IMR-90 (cell line): Measurements from ENCODE around the gene CMBL. TPM values are rescaled to one million over a fixed set of nuclear protein-coding genes. Genes with fewer than 3 reads are reported as not detected.
"Not testable (repeated sequence)": the region's sequence is repeated elsewhere in the genome, so short reads cannot be mapped to it uniquely, and the experiment has no call there.

Source experiments
- ATAC-seq: fragments of 200-7000 bp; cut with Tn5 transposase; 2 replicates; pipeline ENCODE4 v1.9.1; 2020; ENCODE audit warnings: low read depth, mild to moderate bottlenecking, moderate library complexity
- BruUV-seq: library from RNA; stranded (reverse); fragments of 400-500 nt; replicated peaks from 2 replicates; lab custom pipeline; 2021; lab: Mats Ljungman, UMichigan
- CTCF ChIA-PET: fragments of 300-600 bp; formaldehyde crosslinking; extraction: SDS; loops from one replicate; lab custom pipeline; 2021; ENCODE audit warnings: antibody characterized with exemption; lab: Yijun Ruan, JAX
- POLR2A ChIA-PET: fragments of 300-600 bp; sonication (Branson Sonifier 250); formaldehyde crosslinking; loops from one replicate; lab custom pipeline; 2022; ENCODE audit warnings: antibody characterized with exemption; ENCODE audit not compliant: unreplicated experiment; lab: Charles Lee
- DNase-seq: peaks from one replicate; pipeline ENCODE4 v3.0.0; 2013
- H2AFZ ChIP-seq: replicated peaks from 2 replicates; pipeline ENCODE3; 2013; ENCODE audit warnings: low read length, mild to moderate bottlenecking; ENCODE audit not compliant: poor library complexity
- H2AK5ac ChIP-seq: 2 replicates; pipeline ENCODE4 v1.6.1; 2013; ENCODE audit warnings: low read depth, low read length, inconsistent platforms
- H2AK9ac ChIP-seq: replicated peaks from 2 replicates; pipeline ENCODE3; 2013; ENCODE audit warnings: mild to moderate bottlenecking, low read depth, low read length, moderate library complexity; ENCODE audit not compliant: poor library complexity
- H2BK120ac ChIP-seq: 2 replicates; pipeline ENCODE4 v1.6.1; 2013; ENCODE audit warnings: low read depth, low read length, inconsistent platforms
- H2BK15ac ChIP-seq: 3 replicates; pipeline ENCODE4 v1.6.1; 2013; ENCODE audit warnings: low read depth, low read length, inconsistent platforms
- H2BK20ac ChIP-seq: 2 replicates; pipeline ENCODE4 v1.6.1; 2013; ENCODE audit warnings: low read depth, mild to moderate bottlenecking, inconsistent platforms, low read length, moderate library complexity
- H2BK5ac ChIP-seq: 2 replicates; pipeline ENCODE4 v1.6.1; 2013; ENCODE audit warnings: mild to moderate bottlenecking, low read depth, low read length, inconsistent platforms; ENCODE audit not compliant: poor library complexity, severe bottlenecking
- H3K14ac ChIP-seq: replicated peaks from 2 replicates; pipeline ENCODE4 v1.6.1; 2013; ENCODE audit warnings: low read depth, low read length, inconsistent platforms
- H3K18ac ChIP-seq: 2 replicates; pipeline ENCODE4 v1.6.1; 2013; ENCODE audit warnings: low read depth, low read length, control low read depth
- H3K23ac ChIP-seq: 2 replicates; pipeline ENCODE4 v1.6.1; 2013; ENCODE audit warnings: low read depth, low read length, inconsistent platforms
- H3K27ac ChIP-seq: 2 replicates; pipeline ENCODE4 v1.5.1; 2013; ENCODE audit warnings: mild to moderate bottlenecking, control low read depth, low read length; ENCODE audit not compliant: insufficient read depth
- H3K27me3 ChIP-seq: 2 replicates; pipeline ENCODE4 v1.6.1; 2013; ENCODE audit warnings: low read length; ENCODE audit not compliant: control insufficient read depth, insufficient read depth
- H3K36me3 ChIP-seq: 2 replicates; pipeline ENCODE4 v1.6.1; 2013; ENCODE audit warnings: low read length, mixed read lengths; ENCODE audit not compliant: control insufficient read depth, insufficient read depth
- H3K4ac ChIP-seq: 2 replicates; pipeline ENCODE4 v1.6.1; 2013; ENCODE audit warnings: low read depth, low read length, inconsistent platforms
- H3K4me1 ChIP-seq: 2 replicates; pipeline ENCODE4 v1.6.1; 2013; ENCODE audit warnings: low read length, mixed read lengths; ENCODE audit not compliant: control insufficient read depth, insufficient read depth
- H3K4me2 ChIP-seq: 2 replicates; pipeline ENCODE4 v1.6.1; 2013; ENCODE audit warnings: low read depth, mild to moderate bottlenecking, control low read depth, low read length, moderate library complexity
- H3K4me3 ChIP-seq: 2 replicates; pipeline ENCODE4 v1.5.1; 2013; ENCODE audit warnings: low read depth, mild to moderate bottlenecking, control low read depth, low read length, moderate library complexity; ENCODE audit not compliant: insufficient read depth
- H3K56ac ChIP-seq: 2 replicates; pipeline ENCODE4 v1.6.1; 2013; ENCODE audit warnings: low read length, inconsistent platforms; ENCODE audit not compliant: insufficient read depth; ENCODE audit errors: extremely low read depth
- H3K79me1 ChIP-seq, 2 experiments: 2 replicates each; pipeline ENCODE4 v1.6.1; 2013; ENCODE audit warnings: low read length in 2 of 2, inconsistent platforms in 1 of 2, low read depth in 1 of 2
- H3K9ac ChIP-seq: 2 replicates; pipeline ENCODE4 v1.6.1; 2013; ENCODE audit warnings: low read depth, low read length, control low read depth
- H3K9me1 ChIP-seq: 2 replicates; pipeline ENCODE4 v1.6.1; 2013; ENCODE audit warnings: low read length, inconsistent platforms; ENCODE audit not compliant: insufficient read depth
- H3K9me3 ChIP-seq: 2 replicates; pipeline ENCODE4 v1.6.1; 2013; ENCODE audit warnings: low read length; ENCODE audit not compliant: control insufficient read depth, insufficient read depth
- H4K20me1 ChIP-seq: 2 replicates; pipeline ENCODE4 v1.6.1; 2013; ENCODE audit warnings: low read length, inconsistent platforms; ENCODE audit not compliant: insufficient read depth
- H4K5ac ChIP-seq: 2 replicates; pipeline ENCODE4 v1.6.1; 2013; ENCODE audit warnings: mild to moderate bottlenecking, low read depth, low read length, control low read depth
- H4K8ac ChIP-seq, 2 experiments: 2 replicates each; pipeline ENCODE4 v1.6.1; 2013; ENCODE audit warnings: low read depth in 2 of 2, low read length in 2 of 2, control low read depth in 1 of 2, inconsistent platforms in 1 of 2
- H4K91ac ChIP-seq: 2 replicates; pipeline ENCODE4 v1.6.1; 2013; ENCODE audit warnings: low read depth, low read length, inconsistent platforms; ENCODE audit not compliant: insufficient read depth
- WGBS, 2 experiments: methylation state at CpG; one replicate each; pipeline versions ENCODE4 v1.1.5 to v1.1.7; 2013; ENCODE audit warnings: missing lambda C conversion rate in 2 of 2; ENCODE audit not compliant: insufficient read length in 1 of 2; ENCODE audit errors: extremely low coverage in 2 of 2; 5-methylcytosine and 5-hydroxymethylcytosine counted together
- dilution Hi-C: fragments of 300-500 bp; cut with HindIII; formaldehyde crosslinking; loops from one replicate; pipeline ENCODE4 v1.14.3; 2018; ENCODE audit warnings: low sequenced_read_pairs; ENCODE audit not compliant: unreplicated experiment
- in situ Hi-C: fragments of 300-500 bp; cut with MboI; formaldehyde crosslinking; loops from 3 replicates; pipeline ENCODE4 v1.14.3; 2019; ENCODE audit warnings: low sequenced_read_pairs, inconsistent platforms, mixed read lengths
- intact Hi-C: fragments of 100-400 bp; cut with micrococcal nuclease; formaldehyde crosslinking; loops from 2 replicates; pipeline ENCODE4 v1.10.0; 2022
- polyA plus RNA-seq, 3 experiments: library from polyadenylated mRNA; depleted of rRNA; stranded (reverse); fragments of >200 nt; gene quantifications; 2 replicates each; pipeline ENCODE4 v1.2.3, GENCODE V29; 2012; ENCODE audit warnings: low replicate concordance in 1 of 3
- total RNA-seq: library from RNA; depleted of rRNA; stranded (reverse); fragments of >200 nt; gene quantifications from 2 replicates; pipeline ENCODE4 v1.2.3, GENCODE V29; 2012

The CMBL gene
- total and polyA plus RNA-seq, 2 of the 4 experiments (the other 2 are of a cell fraction), result 5.0 to 26.3 TPM

- H2AK5ac ChIP-seq, H2AK9ac ChIP-seq, intact Hi-C loops, H2AFZ ChIP-seq, H2BK120ac ChIP-seq, H3K4ac ChIP-seq, H3K4me1 ChIP-seq, in situ Hi-C loops, H3K9me1 ChIP-seq, H3K18ac ChIP-seq, H2BK15ac ChIP-seq, H3K4me2 ChIP-seq, H3K27me3 ChIP-seq, H4K91ac ChIP-seq, H2BK20ac ChIP-seq, H3K9ac ChIP-seq, H3K9me3 ChIP-seq, dilution Hi-C loops, H4K8ac ChIP-seq, H2BK5ac ChIP-seq, POLR2A ChIA-PET, H3K14ac ChIP-seq, H3K36me3 ChIP-seq, H4K5ac ChIP-seq, H3K23ac ChIP-seq, DNase-seq, H3K79me1 ChIP-seq, BruUV-seq, H4K20me1 ChIP-seq, H3K4me3 ChIP-seq, H3K27ac ChIP-seq, ATAC-seq: not testable (repeated sequence)
- H3K56ac ChIP-seq, result 0 out of 2 replicates have a peak overlapping the region, but pooled peaks have one; percentile 4
- no CpG with 5 or more reads among the region's 5 CpGs for WGBS, 2 experiments
- CTCF ChIA-PET, result interaction anchor here (0.6 kb wide), 1 partner anchor 60 kb away, joined by 3 read pairs; no protein-coding TSS in a partner anchor
These were observed 36.9 kb upstream of the CMBL start for GRCh38 chr5:10344461-10345106.
